Activated CD4-positive, alpha-beta memory T cell treated with anti-CD3 and anti-CD28 coated beads for 36 hours (primary cell): Measurements from ENCODE around the gene CISD3. TPM values are rescaled to one million over a fixed set of nuclear protein-coding genes. Genes with fewer than 3 reads are reported as not detected.

ENCODE experiments used
- CTCF ChIA-PET: fragments of 350-600 bp; sonication (Branson Sonifier 250); formaldehyde crosslinking; loops from one replicate; lab custom pipeline; 2021; ENCODE audit warnings: antibody characterized with exemption, inconsistent platforms; lab: Charles Lee
- POLR2A ChIA-PET: fragments of 350-600 bp; sonication (Branson Sonifier 250); formaldehyde crosslinking; loops from one replicate; lab custom pipeline; 2021; ENCODE audit warnings: antibody characterized with exemption; lab: Charles Lee
- DNase-seq: peaks from one replicate; pipeline ENCODE4 v3.0.0-alpha.2; 2020
- H3K27ac Mint-ChIP-seq: one replicate; pipeline ENCODE4 v1.8.0; 2021; ENCODE audit warnings: mixed read lengths
- H3K27me3 Mint-ChIP-seq: one replicate; pipeline ENCODE4 v1.8.0; 2021; ENCODE audit warnings: mixed read lengths
- H3K36me3 Mint-ChIP-seq: one replicate; pipeline ENCODE4 v1.8.0; 2021; ENCODE audit warnings: mixed read lengths
- H3K4me1 Mint-ChIP-seq: one replicate; pipeline ENCODE4 v1.8.0; 2021; ENCODE audit warnings: low read depth, mixed read lengths
- H3K4me3 Mint-ChIP-seq: one replicate; pipeline ENCODE4 v1.8.0; 2021; ENCODE audit warnings: mild to moderate bottlenecking, mixed read lengths
- H3K9me3 Mint-ChIP-seq: one replicate; pipeline ENCODE4 v1.8.0; 2021; ENCODE audit warnings: mixed read lengths
- intact Hi-C: fragments of 100-400 bp; cut with micrococcal nuclease; formaldehyde crosslinking; loops from one replicate; pipeline ENCODE4 v1.15.1; 2023
- total RNA-seq, 2 experiments: library from RNA; stranded (reverse); gene quantifications; one replicate each; pipeline ENCODE4 v1.2.3, GENCODE V29; 2021

CISD3 gene
- total RNA-seq, 2 experiments from 2014 or later, result 54.7 to 59.1 TPM

DNA sequence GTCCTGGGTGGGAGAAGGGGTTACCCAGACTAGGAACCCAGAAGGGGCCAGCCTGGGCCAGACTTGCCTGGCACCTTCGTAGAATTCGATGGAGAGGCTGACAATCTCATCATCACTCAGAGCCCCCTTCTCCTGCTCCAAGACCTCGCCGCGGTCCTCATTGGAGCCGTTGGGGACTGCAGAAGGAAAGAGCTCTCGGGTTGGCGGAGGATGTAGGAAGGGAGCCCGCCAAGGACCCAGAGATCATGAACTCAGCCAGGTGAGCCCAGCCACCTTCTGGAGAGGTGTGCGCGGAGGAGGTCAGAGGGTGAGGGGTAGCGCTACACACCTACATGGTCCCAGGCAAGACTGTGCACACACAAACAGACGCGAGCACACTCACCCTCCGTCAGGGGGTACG, 8.5 kb downstream of the CISD3 start:
- Mint-ChIP-seq H3K4me1 (peaks cover 19% of the 10 kb centered on the region), H3K27ac (no peak overlapping the region), H3K36me3 (peaks cover under 1% of the 10 kb centered on the region), H3K4me3 (no peak overlapping the region), H3K27me3 (peaks cover 9% of the 10 kb centered on the region), H3K9me3 (no peaks in the 10 kb centered on the region)
- ChIA-PET POLR2A (no interaction called here), CTCF (no interaction called here)
- intact Hi-C loops, result no loop called here
- DNase-seq, result no peak

- intact Hi-C loops, result no loop called here
- Mint-ChIP-seq H3K36me3 (no peaks in the 10 kb centered on the region), H3K27ac (no peak overlapping the region), H3K9me3 (no peaks in the 10 kb centered on the region), H3K27me3 (peaks cover 13% of the 10 kb centered on the region), H3K4me3 (no peak overlapping the region), H3K4me1 (peaks cover 13% of the 10 kb centered on the region)
- CTCF ChIA-PET, result no interaction called here
- no peak for DNase-seq
- POLR2A ChIA-PET, result no interaction called here
Observed at GRCh38 chr17:38739305-38739704, 9.2 kb downstream of the CISD3 start.

GRCh38 chr17:38740044-38740443, 9.9 kb downstream of the CISD3 start:
- Mint-ChIP-seq H3K27me3 (peaks cover 13% of the 10 kb centered on the region), H3K4me1 (peaks cover 6% of the 10 kb centered on the region), H3K9me3 (no peaks in the 10 kb centered on the region), H3K4me3 (no peak overlapping the region), H3K27ac (no peak overlapping the region), H3K36me3 (no peaks in the 10 kb centered on the region)
- CTCF ChIA-PET, result no interaction called here
- DNase-seq, result no peak
- POLR2A ChIA-PET, result no interaction called here
- intact Hi-C loops, result no loop called here

DNA sequence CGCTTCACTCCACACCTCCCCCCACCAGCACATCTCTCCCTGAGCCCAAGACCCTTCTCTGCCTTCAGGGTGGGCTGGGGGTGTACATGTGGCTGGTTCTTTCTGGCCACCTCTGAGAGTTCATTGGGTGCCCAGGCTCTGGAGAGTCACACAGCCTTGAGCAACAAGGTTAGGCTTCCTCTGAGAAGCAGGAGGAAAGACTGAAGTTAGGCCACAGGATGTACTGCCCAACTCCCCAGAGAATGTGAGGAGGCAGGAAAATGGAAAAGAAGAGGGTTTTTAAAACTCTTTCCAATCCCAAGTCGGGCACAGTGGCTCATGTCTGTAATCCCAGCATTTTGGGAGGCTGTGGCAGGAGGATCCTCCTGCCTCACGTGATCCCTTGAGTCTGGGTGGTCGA, 10.7 kb downstream of the CISD3 start:
- H3K4me3 Mint-ChIP-seq, result no peak overlapping the region
- H3K9me3 Mint-ChIP-seq, result no peaks in the 10 kb centered on the region
- no peak for DNase-seq
- no peak overlapping the region for H3K27ac Mint-ChIP-seq
- H3K36me3 Mint-ChIP-seq, result no peaks in the 10 kb centered on the region
- no peaks in the 10 kb centered on the region for H3K4me1 Mint-ChIP-seq
- intact Hi-C loops, result no loop called here
- ChIA-PET CTCF (no interaction called here), POLR2A (no interaction called here)
- H3K27me3 Mint-ChIP-seq, result peaks cover 14% of the 10 kb centered on the region

DNA sequence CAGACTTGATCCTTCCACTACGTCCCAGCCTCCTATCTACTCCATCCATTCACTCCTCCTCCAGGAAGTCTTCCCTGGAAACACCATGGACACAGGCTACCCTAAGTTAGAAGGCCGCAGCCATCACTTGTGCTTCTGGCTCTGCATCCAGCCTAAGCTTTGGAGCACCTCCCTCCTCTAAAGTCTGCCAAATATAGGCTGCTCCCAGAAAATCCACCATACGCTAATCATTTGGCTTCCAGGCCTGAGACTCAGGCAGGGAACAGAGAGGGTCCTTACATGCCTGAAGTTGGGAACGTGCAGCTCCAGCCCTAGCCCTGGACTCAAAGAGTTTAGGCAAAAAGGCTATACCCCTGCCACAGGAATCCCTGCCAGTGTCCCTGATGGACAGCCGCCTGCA, 11.3 kb downstream of the CISD3 start:
- ChIA-PET POLR2A (no interaction called here), CTCF (no interaction called here)
- no peak overlapping the region for H3K27ac Mint-ChIP-seq
- H3K9me3 Mint-ChIP-seq, result no peaks in the 10 kb centered on the region
- intact Hi-C loops, result no loop called here
- peaks cover 20% of the 10 kb centered on the region for H3K27me3 Mint-ChIP-seq
- no peaks in the 10 kb centered on the region for H3K36me3 Mint-ChIP-seq
- peaks cover 1% of the 10 kb centered on the region for H3K4me1 Mint-ChIP-seq
- DNase-seq, result no peak
- no peak overlapping the region for H3K4me3 Mint-ChIP-seq

- Mint-ChIP-seq H3K36me3 (no peaks in the 10 kb centered on the region), H3K4me3 (no peak overlapping the region), H3K9me3 (no peaks in the 10 kb centered on the region), H3K4me1 (peaks cover 5% of the 10 kb centered on the region), H3K27ac (no peak overlapping the region), H3K27me3 (peaks cover 25% of the 10 kb centered on the region)
- intact Hi-C loops, result no loop called here
- no peak for DNase-seq
- POLR2A ChIA-PET, result no interaction called here
- CTCF ChIA-PET, result no interaction called here
Observed at GRCh38 chr17:38741921-38742410, 11.8 kb downstream of the CISD3 start.

DNA sequence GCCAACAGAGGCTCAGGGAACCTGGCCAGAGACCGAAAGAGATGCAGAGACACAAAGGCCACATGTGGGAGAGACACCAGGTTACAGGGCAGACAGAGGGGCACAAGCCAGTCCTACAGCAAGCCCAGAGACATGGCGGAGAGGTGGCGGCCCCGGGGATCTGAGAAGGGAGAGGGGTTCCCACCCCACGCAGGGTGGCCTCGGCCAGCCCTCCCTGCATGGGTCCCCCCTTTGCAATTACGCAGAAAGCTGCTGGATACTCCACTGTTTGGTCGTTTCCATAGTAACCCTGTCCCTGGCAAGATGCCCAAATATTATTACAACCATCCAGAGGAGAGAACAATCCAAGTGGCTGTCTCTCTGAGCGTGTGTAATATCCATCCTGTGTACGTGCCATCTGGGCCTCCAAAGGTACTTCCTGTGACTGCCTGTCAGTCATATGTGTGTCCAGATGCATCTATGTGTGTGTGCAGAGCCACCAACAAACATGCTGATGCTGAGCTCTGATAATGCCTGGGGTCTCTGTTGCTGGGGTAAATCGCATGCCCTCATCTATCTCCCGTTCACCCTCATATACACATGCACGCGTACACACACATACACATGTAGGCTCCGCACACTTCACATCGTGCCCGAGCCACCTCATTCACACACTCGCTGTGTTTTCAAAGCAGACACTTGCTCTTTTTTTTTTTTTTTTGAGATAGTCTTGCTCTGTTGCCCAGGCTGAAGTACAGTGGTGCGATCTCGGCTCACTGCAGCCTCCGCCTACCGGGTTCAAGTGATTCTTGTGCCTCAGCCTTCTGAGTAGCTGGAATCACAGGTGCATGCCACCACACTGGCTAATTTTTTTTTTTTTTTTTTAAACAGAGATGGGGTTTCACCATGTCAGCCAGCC, 12.5 kb downstream of the CISD3 start:
- H3K4me1 Mint-ChIP-seq, result peaks cover 5% of the 10 kb centered on the region
- no peaks in the 10 kb centered on the region for H3K9me3 Mint-ChIP-seq
- intact Hi-C loops, result no loop called here
- H3K27ac Mint-ChIP-seq, result no peak overlapping the region
- H3K4me3 Mint-ChIP-seq, result no peak overlapping the region
- no peak for DNase-seq
- H3K27me3 Mint-ChIP-seq, result peaks cover 25% of the 10 kb centered on the region
- ChIA-PET CTCF (no interaction called here), POLR2A (no interaction called here)
- no peaks in the 10 kb centered on the region for H3K36me3 Mint-ChIP-seq

DNA sequence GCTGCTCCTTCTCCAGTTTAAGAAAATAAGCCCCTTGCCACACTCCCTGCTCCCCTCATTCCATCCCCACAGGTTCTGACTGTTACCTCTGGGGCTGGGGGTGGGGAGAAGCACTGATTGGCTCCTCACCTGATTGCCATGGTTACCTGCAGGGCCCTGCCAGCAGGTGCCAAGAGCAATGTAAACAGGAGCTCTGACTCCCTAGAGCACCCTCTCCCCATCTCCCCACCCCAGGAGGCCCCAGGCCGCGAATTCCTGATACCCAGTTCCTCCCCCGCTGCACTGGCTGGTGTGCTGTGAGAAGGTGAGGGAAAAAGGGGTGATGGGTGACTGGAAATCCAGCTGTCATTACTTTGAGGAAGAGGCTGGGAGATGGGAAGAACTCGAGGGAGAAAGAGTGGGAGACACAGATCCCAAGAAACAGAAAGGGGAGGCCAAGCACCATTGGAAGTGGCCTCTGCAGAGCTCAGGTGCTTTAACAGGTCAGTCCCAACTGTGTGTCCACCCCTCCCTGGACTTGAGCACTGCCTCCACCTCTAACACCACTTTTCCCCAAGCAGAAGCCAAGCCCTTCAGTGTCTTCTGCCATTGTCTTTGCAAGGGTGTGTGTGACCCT, 13.5 kb downstream of the CISD3 start:
- H3K27me3 Mint-ChIP-seq, result peaks cover 28% of the 10 kb centered on the region
- H3K4me1 Mint-ChIP-seq, result peaks cover 7% of the 10 kb centered on the region
- H3K36me3 Mint-ChIP-seq, result no peaks in the 10 kb centered on the region
- CTCF ChIA-PET, result no interaction called here
- POLR2A ChIA-PET, result no interaction called here
- intact Hi-C loops, result no loop called here
- H3K4me3 Mint-ChIP-seq, result no peak overlapping the region
- no peaks in the 10 kb centered on the region for H3K9me3 Mint-ChIP-seq
- no peak overlapping the region for H3K27ac Mint-ChIP-seq
- no peak for DNase-seq

- H3K4me1 Mint-ChIP-seq, result peaks cover 12% of the 10 kb centered on the region
- DNase-seq, result no peak
- no peak overlapping the region for H3K27ac Mint-ChIP-seq
- H3K36me3 Mint-ChIP-seq, result no peaks in the 10 kb centered on the region
- ChIA-PET CTCF (interaction anchor here (0.9 to 1.9 kb wide), 2 partner anchors 10 to 78 kb away, joined by 3 to 4 read pairs; no protein-coding TSS in a partner anchor), POLR2A (no interaction called here)
- intact Hi-C loops, result no loop called here
- no peaks in the 10 kb centered on the region for H3K9me3 Mint-ChIP-seq
- no peak overlapping the region for H3K4me3 Mint-ChIP-seq
- peaks cover 33% of the 10 kb centered on the region for H3K27me3 Mint-ChIP-seq
Observed at GRCh38 chr17:38745545-38745944, 15.4 kb downstream of the CISD3 start.

GRCh38 chr17:38746004-38746848, 16.1 kb downstream of the CISD3 start:
- ChIA-PET CTCF (interaction anchor here (1.1 to 1.9 kb wide), 4 partner anchors 11 to 78 kb away, joined by 3 to 6 read pairs (median 4); no protein-coding TSS in a partner anchor), POLR2A (no interaction called here)
- Mint-ChIP-seq H3K36me3 (no peaks in the 10 kb centered on the region), H3K9me3 (no peaks in the 10 kb centered on the region), H3K4me3 (no peak overlapping the region), H3K4me1 (peaks cover 19% of the 10 kb centered on the region), H3K27ac (no peak overlapping the region), H3K27me3 (peaks cover 38% of the 10 kb centered on the region)
- intact Hi-C loops, result no loop called here
- no peak for DNase-seq

DNA sequence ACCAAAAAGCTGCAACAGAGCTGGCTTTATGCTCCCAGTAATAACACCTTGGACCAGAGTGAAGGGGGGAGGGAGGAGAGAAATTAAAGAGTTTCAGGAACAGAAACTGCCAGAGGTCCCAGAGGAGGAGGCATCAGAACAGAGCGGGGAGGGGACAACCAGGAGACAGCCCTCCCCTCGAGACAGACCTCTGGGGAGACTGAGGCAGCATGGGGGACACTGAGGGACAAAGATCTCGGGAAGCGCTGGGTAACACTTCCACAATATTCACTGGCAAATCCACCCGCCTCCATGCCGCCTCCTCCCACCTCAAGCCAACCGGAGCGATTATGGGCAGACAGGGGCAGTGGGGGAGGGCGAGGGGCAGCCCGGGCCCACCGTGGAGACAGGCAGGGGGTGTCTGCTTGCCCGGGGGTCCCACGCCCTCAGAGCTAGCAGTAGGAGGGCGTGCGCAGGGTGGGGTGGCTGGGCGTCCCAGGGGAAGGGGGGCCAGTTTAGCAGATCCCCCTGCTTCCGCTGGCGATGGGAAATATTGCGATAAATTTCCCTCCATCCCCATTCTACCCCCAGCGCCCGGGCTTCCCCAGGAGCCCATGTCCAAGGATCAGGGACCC, 16.8 kb downstream of the CISD3 start:
- ChIA-PET CTCF (interaction anchor here (1.1 to 1.9 kb wide), 4 partner anchors 12 to 79 kb away, joined by 3 to 6 read pairs (median 4); no protein-coding TSS in a partner anchor), POLR2A (no interaction called here)
- intact Hi-C loops, result no loop called here
- no peak for DNase-seq
- Mint-ChIP-seq H3K4me1 (peaks cover 25% of the 10 kb centered on the region), H3K36me3 (peaks cover 3% of the 10 kb centered on the region), H3K27ac (no peak overlapping the region), H3K27me3 (peaks cover 45% of the 10 kb centered on the region), H3K9me3 (no peaks in the 10 kb centered on the region), H3K4me3 (peak overlapping the region; percentile 17)
